ENCODE results near the gene VPS45.

Gene VPS45

DNA sequence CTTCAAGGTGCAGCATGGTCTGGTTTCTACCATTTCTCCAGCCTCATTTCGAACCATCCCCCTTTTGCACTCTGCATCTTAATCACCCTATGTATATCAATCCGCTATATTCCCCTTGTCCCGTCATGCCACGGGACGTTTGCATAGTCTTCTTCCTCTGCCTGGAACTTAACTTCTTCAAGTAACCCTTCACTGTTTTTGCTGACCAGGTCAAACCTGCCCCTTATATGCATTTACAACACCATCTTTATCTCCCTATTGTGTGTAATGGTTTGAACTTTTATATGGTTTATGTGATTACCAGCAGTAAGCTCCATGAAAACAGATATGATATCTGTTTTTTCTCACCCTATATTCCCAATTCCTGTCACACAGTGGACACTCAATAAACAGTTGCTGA is 2.3 kb downstream of the VPS45 start:
- WGBS, 2 experiments (ENCODE audit: insufficient coverage in 2 of 2): 92 to 97% methylated on average over 2 to 5 of the region's 5 CpGs
- H3K4me1 ChIP-seq (ENCODE audit: control insufficient read depth, insufficient read depth, low read length, poor library complexity, severe bottlenecking): peaks cover 8% of the 10 kb centered on the region
- no peak overlapping the region for H3K27ac ChIP-seq (ENCODE audit: low read depth, low read length, severe bottlenecking)
- no peak overlapping the region for H3K4me3 ChIP-seq (ENCODE audit: extremely low read depth, insufficient read depth, low read length, poor library complexity, severe bottlenecking)
- no peaks in the 10 kb centered on the region for H3K9me3 ChIP-seq (ENCODE audit: control insufficient read depth, low read length)
- H3K36me3 ChIP-seq (ENCODE audit: control insufficient read depth, insufficient read depth, low read length): peaks cover 32% of the 10 kb centered on the region

DNA sequence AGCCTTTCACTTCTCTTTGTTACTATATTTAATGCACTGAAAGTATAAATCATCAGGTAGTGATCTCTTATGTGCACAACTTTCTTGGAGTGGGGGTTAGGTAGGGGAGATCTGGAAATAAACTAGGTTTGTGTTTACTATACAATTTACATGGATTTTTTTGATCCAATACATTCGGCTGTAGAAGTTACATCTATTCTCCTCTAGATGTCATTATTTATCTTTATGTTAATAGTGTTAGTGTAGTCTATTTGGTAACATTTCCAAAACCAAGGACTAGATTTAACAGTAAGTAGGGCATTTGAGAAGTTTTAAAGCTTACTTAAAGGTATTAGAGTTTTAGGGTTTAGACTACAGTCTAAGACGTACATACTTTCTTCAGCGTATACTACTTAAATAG is 5.4 kb downstream of the VPS45 start:
- H3K27ac ChIP-seq (ENCODE audit: low read depth, low read length, severe bottlenecking): no peak overlapping the region
- no peaks in the 10 kb centered on the region for H3K4me1 ChIP-seq (ENCODE audit: control insufficient read depth, insufficient read depth, low read length, poor library complexity, severe bottlenecking)
- H3K9me3 ChIP-seq (ENCODE audit: control insufficient read depth, low read length): no peaks in the 10 kb centered on the region
- no peak overlapping the region for H3K4me3 ChIP-seq (ENCODE audit: extremely low read depth, insufficient read depth, low read length, poor library complexity, severe bottlenecking)
- peaks cover 48% of the 10 kb centered on the region for H3K36me3 ChIP-seq (ENCODE audit: control insufficient read depth, insufficient read depth, low read length)
- no CpG with 5 or more reads among the region's 3 CpGs for WGBS, 2 experiments (ENCODE audit: insufficient coverage in 2 of 2)

DNA sequence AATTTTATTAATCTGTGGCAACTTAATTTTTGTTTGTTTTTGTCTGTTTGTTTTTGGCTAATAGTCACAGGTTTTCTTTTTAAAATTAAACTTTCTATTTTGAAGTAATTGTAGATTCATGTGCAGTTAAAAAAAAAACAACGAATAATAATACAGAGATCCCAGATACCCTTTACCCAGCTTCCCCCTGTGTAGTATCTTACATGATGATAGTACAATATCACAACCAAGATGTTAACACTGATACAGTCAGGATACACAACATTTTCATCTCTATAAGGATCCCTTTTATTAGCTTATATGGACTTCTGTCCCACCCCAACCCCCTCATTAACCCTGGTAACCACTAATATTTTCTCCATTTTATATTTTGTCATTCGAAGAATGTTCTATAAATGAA is 5.9 kb downstream of the VPS45 start:
- no CpG with 5 or more reads among the region's 2 CpGs for WGBS, 2 experiments (ENCODE audit: insufficient coverage in 2 of 2)
- no peaks in the 10 kb centered on the region for H3K4me1 ChIP-seq (ENCODE audit: control insufficient read depth, insufficient read depth, low read length, poor library complexity, severe bottlenecking)
- no peak overlapping the region for H3K4me3 ChIP-seq (ENCODE audit: extremely low read depth, insufficient read depth, low read length, poor library complexity, severe bottlenecking)
- H3K36me3 ChIP-seq (ENCODE audit: control insufficient read depth, insufficient read depth, low read length): peaks cover 53% of the 10 kb centered on the region
- H3K9me3 ChIP-seq (ENCODE audit: control insufficient read depth, low read length): no peaks in the 10 kb centered on the region
- H3K27ac ChIP-seq (ENCODE audit: low read depth, low read length, severe bottlenecking): no peak overlapping the region

DNA sequence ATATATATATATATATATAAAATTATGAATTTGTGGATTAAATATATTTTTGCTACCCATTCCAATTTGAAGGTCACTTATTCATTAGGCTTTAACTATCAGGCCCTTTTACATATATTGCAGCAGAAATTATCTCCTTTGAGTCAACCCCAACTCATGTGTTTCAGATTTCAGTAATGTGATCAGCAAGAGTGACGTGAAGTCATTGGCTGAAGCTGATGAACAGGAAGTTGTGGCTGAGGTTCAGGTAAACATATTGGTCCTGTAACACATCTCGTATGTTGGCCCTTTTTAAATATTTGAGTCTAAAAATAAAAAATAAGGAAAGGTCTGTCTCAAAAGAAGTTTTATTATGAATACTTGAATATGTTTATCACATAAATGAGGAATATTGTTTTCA is 8.5 kb downstream of the VPS45 start:
- H3K27ac ChIP-seq (ENCODE audit: low read depth, low read length, severe bottlenecking): no peak overlapping the region
- WGBS, 2 experiments (ENCODE audit: insufficient coverage in 2 of 2): 100% methylated on average over 1 of the region's 2 CpGs; no CpG with 5 or more reads in 1 of the 2 experiments
- no peaks in the 10 kb centered on the region for H3K9me3 ChIP-seq (ENCODE audit: control insufficient read depth, low read length)
- no peak overlapping the region for H3K4me3 ChIP-seq (ENCODE audit: extremely low read depth, insufficient read depth, low read length, poor library complexity, severe bottlenecking)
- H3K4me1 ChIP-seq (ENCODE audit: control insufficient read depth, insufficient read depth, low read length, poor library complexity, severe bottlenecking): no peaks in the 10 kb centered on the region
- peaks cover 55% of the 10 kb centered on the region for H3K36me3 ChIP-seq (ENCODE audit: control insufficient read depth, insufficient read depth, low read length)

DNA sequence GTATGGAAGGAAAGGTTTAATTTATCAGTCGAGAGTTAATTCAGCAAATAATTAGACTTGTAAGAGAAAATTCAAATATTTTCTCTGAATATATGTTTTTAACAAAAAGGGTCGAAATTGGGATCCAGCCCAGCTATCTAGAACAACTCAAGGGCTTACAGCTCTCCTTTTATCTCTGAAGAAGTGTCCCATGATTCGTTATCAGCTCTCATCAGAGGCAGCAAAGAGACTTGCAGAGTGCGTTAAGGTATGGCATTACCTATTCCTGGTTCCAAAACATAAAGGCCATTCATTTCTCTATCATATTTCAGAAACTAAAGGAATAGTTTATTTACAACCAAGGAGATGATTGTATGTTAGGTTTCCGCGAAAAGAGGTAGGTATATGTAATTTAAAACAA is 9.4 kb downstream of the VPS45 start:
- H3K9me3 ChIP-seq (ENCODE audit: control insufficient read depth, low read length): no peaks in the 10 kb centered on the region
- no peak overlapping the region for H3K4me3 ChIP-seq (ENCODE audit: extremely low read depth, insufficient read depth, low read length, poor library complexity, severe bottlenecking)
- peaks cover 60% of the 10 kb centered on the region for H3K36me3 ChIP-seq (ENCODE audit: control insufficient read depth, insufficient read depth, low read length)
- H3K27ac ChIP-seq (ENCODE audit: low read depth, low read length, severe bottlenecking): no peak overlapping the region
- 100% methylated on average over 1 to 2 of the region's 6 CpGs for WGBS, 2 experiments (ENCODE audit: insufficient coverage in 2 of 2)
- no peaks in the 10 kb centered on the region for H3K4me1 ChIP-seq (ENCODE audit: control insufficient read depth, insufficient read depth, low read length, poor library complexity, severe bottlenecking)

DNA sequence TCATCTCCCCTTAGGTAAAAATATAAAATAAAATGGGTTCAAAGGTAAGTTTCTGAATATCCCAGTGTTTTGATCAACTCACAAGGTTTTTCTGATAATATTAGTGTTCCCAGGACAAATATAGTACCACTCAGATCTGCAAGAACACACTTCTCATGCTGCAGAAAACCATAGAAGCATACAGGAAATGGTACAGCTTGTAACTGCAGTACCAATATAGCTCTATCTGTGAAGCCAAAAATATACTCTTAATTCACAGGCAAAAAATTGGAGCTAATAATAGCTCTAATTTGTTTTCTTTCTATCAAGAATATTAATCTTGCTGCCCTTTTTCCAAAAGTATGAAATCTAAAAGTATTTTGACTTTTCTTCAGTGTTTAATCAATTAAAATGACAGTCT is 13.2 kb downstream of the VPS45 start:
- no peak overlapping the region for H3K27ac ChIP-seq (ENCODE audit: low read depth, low read length, severe bottlenecking)
- H3K4me3 ChIP-seq (ENCODE audit: extremely low read depth, insufficient read depth, low read length, poor library complexity, severe bottlenecking): no peak overlapping the region
- peaks cover 68% of the 10 kb centered on the region for H3K36me3 ChIP-seq (ENCODE audit: control insufficient read depth, insufficient read depth, low read length)
- no peaks in the 10 kb centered on the region for H3K9me3 ChIP-seq (ENCODE audit: control insufficient read depth, low read length)
- peaks cover 6% of the 10 kb centered on the region for H3K4me1 ChIP-seq (ENCODE audit: control insufficient read depth, insufficient read depth, low read length, poor library complexity, severe bottlenecking)

DNA sequence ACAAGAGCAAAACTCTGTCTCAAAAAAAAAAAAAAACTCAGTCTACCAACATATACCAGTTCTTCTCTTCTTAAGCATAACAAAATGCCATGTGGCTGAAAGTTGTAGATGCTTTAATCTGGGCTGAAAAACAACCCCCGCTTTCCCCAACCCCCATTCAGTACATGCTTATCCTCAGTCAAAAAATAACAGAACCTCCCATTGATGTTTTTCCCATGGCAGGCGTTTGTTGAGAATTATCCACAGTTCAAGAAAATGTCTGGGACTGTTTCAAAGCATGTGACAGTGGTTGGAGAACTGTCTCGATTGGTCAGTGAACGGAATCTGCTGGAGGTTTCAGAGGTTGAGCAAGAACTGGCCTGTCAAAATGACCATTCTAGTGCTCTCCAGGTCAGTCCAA is 14.9 kb downstream of the VPS45 start:
- WGBS, 2 experiments (ENCODE audit: insufficient coverage in 2 of 2): 100% methylated on average over 3 to 4 of the region's 4 CpGs
- Histone ChIP-seq H3K36me3 (ENCODE audit: control insufficient read depth, insufficient read depth, low read length) (peaks cover 64% of the 10 kb centered on the region), H3K4me3 (ENCODE audit: extremely low read depth, insufficient read depth, low read length, poor library complexity, severe bottlenecking) (no peak overlapping the region), H3K4me1 (ENCODE audit: control insufficient read depth, insufficient read depth, low read length, poor library complexity, severe bottlenecking) (peaks cover 6% of the 10 kb centered on the region), H3K9me3 (ENCODE audit: control insufficient read depth, low read length) (no peaks in the 10 kb centered on the region), H3K27ac (ENCODE audit: low read depth, low read length, severe bottlenecking) (no peak overlapping the region)

DNA sequence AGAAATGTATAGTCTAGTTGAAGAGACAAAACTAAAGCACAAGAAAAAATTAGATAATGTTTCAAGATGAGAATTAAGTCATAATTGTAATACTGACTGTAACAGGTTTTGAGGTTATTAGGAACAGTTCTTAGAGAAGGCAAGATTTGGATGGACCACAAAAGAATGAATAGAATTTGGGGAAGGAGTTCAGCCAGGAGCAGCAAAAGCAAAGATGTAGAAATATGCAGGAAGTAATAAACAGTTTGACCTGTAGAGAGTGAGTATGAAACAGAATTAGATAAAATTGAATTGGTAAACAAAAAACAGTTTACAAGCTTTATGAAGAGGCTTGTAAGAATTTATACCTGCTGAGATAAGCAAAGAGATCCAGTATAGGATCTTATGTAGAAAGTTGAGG is 16.3 kb downstream of the VPS45 start:
- Histone ChIP-seq H3K27ac (ENCODE audit: low read depth, low read length, severe bottlenecking) (no peak overlapping the region), H3K4me1 (ENCODE audit: control insufficient read depth, insufficient read depth, low read length, poor library complexity, severe bottlenecking) (peaks cover 6% of the 10 kb centered on the region), H3K4me3 (ENCODE audit: extremely low read depth, insufficient read depth, low read length, poor library complexity, severe bottlenecking) (no peak overlapping the region), H3K36me3 (ENCODE audit: control insufficient read depth, insufficient read depth, low read length) (peaks cover 58% of the 10 kb centered on the region), H3K9me3 (ENCODE audit: control insufficient read depth, low read length) (no peaks in the 10 kb centered on the region)

DNA sequence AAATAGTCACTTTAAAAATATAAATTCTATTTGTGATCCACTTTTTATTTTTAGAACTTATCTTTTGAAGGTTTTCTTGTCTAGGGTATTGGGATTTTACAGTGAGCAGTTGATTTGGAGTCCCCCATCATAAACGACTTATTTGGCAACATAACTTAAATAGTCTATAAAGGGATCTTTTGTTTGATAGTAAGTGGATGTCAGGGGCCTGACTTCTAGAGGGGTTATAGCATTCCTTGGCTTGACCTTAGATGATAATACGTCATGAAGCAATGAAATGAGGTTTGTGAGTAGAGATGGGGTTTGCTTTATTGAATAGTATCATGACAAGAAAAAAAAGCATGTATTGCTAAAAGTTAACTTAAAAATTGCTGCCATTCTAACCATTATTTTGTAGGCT is 17.8 kb downstream of the VPS45 start:
- Histone ChIP-seq H3K4me3 (ENCODE audit: extremely low read depth, insufficient read depth, low read length, poor library complexity, severe bottlenecking) (no peak overlapping the region), H3K4me1 (ENCODE audit: control insufficient read depth, insufficient read depth, low read length, poor library complexity, severe bottlenecking) (peaks cover 6% of the 10 kb centered on the region), H3K27ac (ENCODE audit: low read depth, low read length, severe bottlenecking) (no peak overlapping the region), H3K36me3 (ENCODE audit: control insufficient read depth, insufficient read depth, low read length) (peaks cover 56% of the 10 kb centered on the region), H3K9me3 (ENCODE audit: control insufficient read depth, low read length) (no peaks in the 10 kb centered on the region)
- WGBS, 2 experiments (ENCODE audit: insufficient coverage in 2 of 2): 100% methylated on average over 1 of the region's 2 CpGs

DNA sequence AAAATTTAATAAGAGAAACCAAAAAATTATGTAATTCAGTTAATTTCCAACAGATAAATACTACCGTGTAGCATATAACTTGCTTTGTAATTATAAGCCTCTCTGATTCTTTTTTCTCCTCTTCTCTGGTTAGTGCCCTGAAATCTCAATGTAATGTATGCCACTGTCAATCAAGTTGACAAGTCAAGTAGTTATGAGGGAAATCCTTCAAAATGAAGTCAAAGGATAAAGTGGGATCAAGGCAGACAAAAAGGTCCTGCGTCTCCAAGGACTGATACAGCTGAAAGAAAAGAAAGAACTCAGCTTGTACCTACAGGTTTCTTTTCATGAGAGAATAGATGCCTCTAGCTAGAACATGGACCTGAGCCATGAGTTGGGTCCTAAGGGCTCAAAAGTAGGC is 19.8 kb downstream of the VPS45 start:
- H3K27ac ChIP-seq (ENCODE audit: low read depth, low read length, severe bottlenecking): no peak overlapping the region
- peaks cover 6% of the 10 kb centered on the region for H3K4me1 ChIP-seq (ENCODE audit: control insufficient read depth, insufficient read depth, low read length, poor library complexity, severe bottlenecking)
- 93 to 100% methylated on average over 1 to 2 of the region's 2 CpGs for WGBS, 2 experiments (ENCODE audit: insufficient coverage in 2 of 2)
- H3K9me3 ChIP-seq (ENCODE audit: control insufficient read depth, low read length): no peaks in the 10 kb centered on the region
- H3K36me3 ChIP-seq (ENCODE audit: control insufficient read depth, insufficient read depth, low read length): peaks cover 50% of the 10 kb centered on the region
- H3K4me3 ChIP-seq (ENCODE audit: extremely low read depth, insufficient read depth, low read length, poor library complexity, severe bottlenecking): no peak overlapping the region

DNA sequence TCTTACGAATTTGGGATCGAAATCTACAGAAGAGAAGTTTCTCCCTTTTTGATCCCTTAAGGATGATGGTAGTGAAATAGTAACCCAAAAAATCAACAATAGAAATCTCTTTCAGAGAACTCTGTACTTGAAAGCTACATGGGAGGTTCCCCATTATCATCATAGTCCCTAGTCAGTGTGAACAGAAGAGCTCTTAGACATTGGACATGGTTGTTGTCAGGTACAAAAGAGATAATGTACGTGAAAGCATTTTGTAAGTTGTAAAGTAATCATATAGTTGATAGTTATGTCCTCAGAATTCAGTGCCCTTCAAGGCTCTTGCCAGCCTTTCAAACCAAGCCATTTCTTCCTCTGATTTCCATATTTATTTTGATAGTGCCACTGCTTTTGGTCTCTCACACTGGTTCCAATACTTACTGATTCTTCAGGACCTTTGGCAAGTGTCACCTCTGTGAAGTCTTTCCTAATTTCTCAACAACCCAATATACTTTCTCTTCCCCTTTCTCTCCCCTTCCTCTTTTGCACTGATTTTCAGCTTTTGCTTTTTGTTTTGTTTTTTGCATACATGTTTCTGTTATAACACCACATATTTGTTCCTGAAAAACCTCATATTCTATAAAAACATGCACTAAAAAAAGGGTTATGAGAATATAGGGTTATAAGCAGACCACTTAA is 22.4 kb downstream of the VPS45 start:
- Histone ChIP-seq H3K27ac (ENCODE audit: low read depth, low read length, severe bottlenecking) (no peak overlapping the region), H3K9me3 (ENCODE audit: control insufficient read depth, low read length) (no peaks in the 10 kb centered on the region), H3K4me1 (ENCODE audit: control insufficient read depth, insufficient read depth, low read length, poor library complexity, severe bottlenecking) (no peaks in the 10 kb centered on the region), H3K4me3 (ENCODE audit: extremely low read depth, insufficient read depth, low read length, poor library complexity, severe bottlenecking) (no peak overlapping the region), H3K36me3 (ENCODE audit: control insufficient read depth, insufficient read depth, low read length) (peaks cover 48% of the 10 kb centered on the region)
- 100% methylated on average over 1 to 3 of the region's 3 CpGs for WGBS, 2 experiments (ENCODE audit: insufficient coverage in 2 of 2)

Measured in mesodermal cell (in vitro differentiated cells).